Measurements from ENCODE around the gene RBPJL.

DNA sequence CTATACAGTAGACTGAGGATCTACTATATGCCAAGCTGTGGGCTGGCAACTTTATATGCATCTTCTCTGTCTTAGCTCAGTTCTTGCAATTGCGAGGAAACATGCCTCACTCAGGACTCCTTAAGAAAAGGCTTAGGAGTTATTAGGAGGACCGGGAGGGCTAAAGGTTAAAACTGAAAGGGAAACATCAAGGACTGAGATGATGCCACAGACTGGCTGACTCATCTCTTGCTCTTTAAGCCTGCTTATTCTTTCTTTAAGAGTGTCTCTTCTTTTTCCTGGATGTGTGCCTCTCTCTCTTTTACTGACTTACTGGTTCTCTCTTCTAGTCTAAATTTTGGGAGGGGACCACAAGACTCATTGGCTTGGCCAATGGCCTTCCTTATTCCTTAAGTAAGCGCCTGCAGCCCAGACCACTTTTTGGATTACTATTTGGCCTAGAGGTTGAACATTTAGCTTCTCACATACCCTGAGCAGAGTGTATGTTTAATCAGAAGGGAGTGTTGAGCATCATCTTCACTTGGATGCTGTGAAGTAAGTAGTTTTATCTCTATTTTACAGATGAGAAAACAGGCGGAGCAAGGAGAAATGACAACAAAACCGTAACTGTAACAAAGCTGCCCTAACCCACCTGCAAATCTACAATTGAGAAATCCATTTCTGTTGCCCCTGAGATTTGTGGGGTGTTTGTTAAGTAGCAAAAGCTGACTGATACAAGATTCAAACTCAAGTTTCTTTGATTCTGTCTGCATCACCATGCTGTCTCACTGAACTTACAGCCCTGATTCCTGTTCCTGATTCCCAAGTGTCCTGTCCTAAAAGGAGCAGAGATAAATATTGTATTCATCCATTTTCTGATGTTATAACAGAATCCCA, 48.8 kb downstream of the RBPJL start:
- no peak for TF ChIP-seq CTCF (IDR thresholded peaks at IDR 0.05)
- no peak for TF ChIP-seq KAT7 (CRISPR knock-in tag; IDR thresholded peaks at IDR 0.05; ENCODE audit: borderline replicate concordance)

Measured in WTC11 (cell line).